SK-N-MC (cell line): ENCODE measurements around the gene GIMD1.

Experiments used
- EZH2 ChIP-seq: fragments of 200-600 bp; sonication (generic); IDR thresholded peaks from one replicate; pipeline ENCODE4 v1.6.1; 2017; ENCODE audit warnings: antibody characterized with exemption
- POLR2AphosphoS5 ChIP-seq: IDR thresholded peaks from 2 replicates; pipeline ENCODE4 v1.6.1; 2012; ENCODE audit warnings: mild to moderate bottlenecking, low read depth, low read length, borderline replicate concordance

- TF ChIP-seq POLR2AphosphoS5 (no peak), EZH2 (no peak)
These were observed 21.4 kb downstream of the GIMD1 start for GRCh38 chr4:106347167-106347566.
